ENCODE results near the gene ALK. TPM values are rescaled to one million over a fixed set of nuclear protein-coding genes. Genes with fewer than 3 reads are reported as not detected.

ALK gene
- polyA plus RNA-seq, 2 donors: 0.04 to 0.05 TPM

DNA sequence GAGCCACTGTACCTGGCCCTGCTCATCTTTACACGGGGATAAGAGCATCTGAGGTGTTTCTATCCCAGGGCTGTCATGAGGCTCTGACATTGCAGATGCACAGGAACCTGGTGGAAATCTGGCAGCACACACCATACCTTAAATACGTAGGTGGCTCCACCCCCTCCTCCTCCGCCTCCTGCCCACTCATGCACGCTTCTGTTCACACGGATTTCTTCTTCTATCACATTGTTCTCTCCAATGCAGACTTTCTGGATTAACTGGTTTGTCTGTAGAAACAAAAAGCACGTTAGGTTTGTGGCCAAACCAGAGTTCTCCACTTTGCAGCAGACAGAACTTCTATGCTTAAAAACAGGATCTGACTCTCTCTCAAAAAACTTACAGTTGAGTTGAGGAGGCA is 688.0 kb downstream of the ALK start:
- 40 to 51% methylated on average over 6 of the region's 6 CpGs for WGBS, 2 donors
- no peaks in the 10 kb centered on the region for H3K9me3 ChIP-seq (ENCODE audit: control insufficient read depth in 2 of 2, insufficient read depth in 1 of 2, low read depth in 1 of 2, low read length in 1 of 2)
- peak overlapping the region in 1 of 2 donors; percentile 45 for H3K27ac ChIP-seq (ENCODE audit: low read depth in 2 of 2, low read length in 1 of 2)
- no peaks in the 10 kb centered on the region for H3K36me3 ChIP-seq (ENCODE audit: control insufficient read depth in 2 of 2, insufficient read depth in 2 of 2, low read length in 1 of 2)
- no peak overlapping the region for H3K4me3 ChIP-seq (ENCODE audit: low read depth in 1 of 2, low read length in 2 of 2)
- peaks cover 0 to 6% of the 10 kb centered on the region in 2 donors for H3K4me1 ChIP-seq (ENCODE audit: control insufficient read depth in 2 of 2, insufficient read depth in 2 of 2, low read length in 1 of 2)
- H3K27me3 ChIP-seq (ENCODE audit: control insufficient read depth in 1 of 2, insufficient read depth in 2 of 2, low read length in 2 of 2): no peaks in the 10 kb centered on the region

DNA sequence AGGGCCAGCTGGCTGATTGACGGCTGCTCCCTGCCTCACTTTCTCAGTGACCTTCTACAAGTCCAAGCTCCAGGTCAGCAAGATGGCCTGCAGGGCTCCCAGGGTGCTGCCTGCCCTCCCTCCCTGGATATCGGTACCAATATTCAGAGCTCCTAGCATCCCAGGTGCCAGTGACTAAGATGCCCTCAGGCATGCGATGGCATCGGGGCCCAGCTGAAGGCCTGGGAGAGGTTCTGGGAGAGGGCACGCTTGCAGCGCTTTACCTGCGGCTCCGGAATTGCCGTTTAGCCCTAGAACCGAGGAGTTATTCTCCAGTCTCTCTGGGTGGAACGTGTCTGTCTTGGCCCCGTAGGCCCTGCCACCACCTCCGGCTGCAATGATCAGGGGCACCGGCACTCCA is 689.3 kb downstream of the ALK start:
- Histone ChIP-seq H3K9me3 (ENCODE audit: control insufficient read depth in 2 of 2, insufficient read depth in 1 of 2, low read depth in 1 of 2, low read length in 1 of 2) (no peaks in the 10 kb centered on the region), H3K27me3 (ENCODE audit: control insufficient read depth in 1 of 2, insufficient read depth in 2 of 2, low read length in 2 of 2) (no peaks in the 10 kb centered on the region), H3K4me1 (ENCODE audit: control insufficient read depth in 2 of 2, insufficient read depth in 2 of 2, low read length in 1 of 2) (peaks cover 0 to 6% of the 10 kb centered on the region in 2 donors), H3K27ac (ENCODE audit: low read depth in 2 of 2, low read length in 1 of 2) (no peak overlapping the region), H3K4me3 (ENCODE audit: low read depth in 1 of 2, low read length in 2 of 2) (no peak overlapping the region), H3K36me3 (ENCODE audit: control insufficient read depth in 2 of 2, insufficient read depth in 2 of 2, low read length in 1 of 2) (no peaks in the 10 kb centered on the region)
- WGBS, 2 donors: 84 to 85% methylated on average over 14 of the region's 14 CpGs

DNA sequence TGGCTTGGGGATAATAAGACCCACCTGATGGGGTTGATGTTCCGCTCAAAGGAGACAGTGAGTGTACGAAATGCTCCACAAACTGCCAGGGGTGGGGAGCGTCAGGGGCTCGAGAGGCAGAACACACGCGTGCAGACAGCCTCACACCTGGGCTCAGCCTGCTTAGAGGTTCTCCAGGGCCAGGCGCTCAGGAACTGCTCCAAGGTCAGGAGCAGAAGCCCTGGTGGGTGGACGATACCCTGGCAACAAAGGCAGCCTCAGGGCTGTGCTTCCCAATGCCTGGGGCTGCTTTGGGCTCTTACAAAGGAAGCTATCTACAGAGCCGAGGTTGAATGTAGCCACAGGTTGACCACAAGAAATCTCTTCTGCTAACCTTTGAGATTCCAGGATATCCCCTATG is 691.7 kb downstream of the ALK start:
- whole genome bisulfite sequencing, 2 donors: 85 to 88% methylated on average over 9 of the region's 9 CpGs
- peaks cover 0 to 6% of the 10 kb centered on the region in 2 donors for H3K4me1 ChIP-seq (ENCODE audit: control insufficient read depth in 2 of 2, insufficient read depth in 2 of 2, low read length in 1 of 2)
- H3K4me3 ChIP-seq (ENCODE audit: low read depth in 1 of 2, low read length in 2 of 2): no peak overlapping the region
- no peaks in the 10 kb centered on the region for H3K9me3 ChIP-seq (ENCODE audit: control insufficient read depth in 2 of 2, insufficient read depth in 1 of 2, low read depth in 1 of 2, low read length in 1 of 2)
- H3K36me3 ChIP-seq (ENCODE audit: control insufficient read depth in 2 of 2, insufficient read depth in 2 of 2, low read length in 1 of 2): no peaks in the 10 kb centered on the region
- no peak overlapping the region for H3K27ac ChIP-seq (ENCODE audit: low read depth in 2 of 2, low read length in 1 of 2)
- no peaks in the 10 kb centered on the region for H3K27me3 ChIP-seq (ENCODE audit: control insufficient read depth in 1 of 2, insufficient read depth in 2 of 2, low read length in 2 of 2)

DNA sequence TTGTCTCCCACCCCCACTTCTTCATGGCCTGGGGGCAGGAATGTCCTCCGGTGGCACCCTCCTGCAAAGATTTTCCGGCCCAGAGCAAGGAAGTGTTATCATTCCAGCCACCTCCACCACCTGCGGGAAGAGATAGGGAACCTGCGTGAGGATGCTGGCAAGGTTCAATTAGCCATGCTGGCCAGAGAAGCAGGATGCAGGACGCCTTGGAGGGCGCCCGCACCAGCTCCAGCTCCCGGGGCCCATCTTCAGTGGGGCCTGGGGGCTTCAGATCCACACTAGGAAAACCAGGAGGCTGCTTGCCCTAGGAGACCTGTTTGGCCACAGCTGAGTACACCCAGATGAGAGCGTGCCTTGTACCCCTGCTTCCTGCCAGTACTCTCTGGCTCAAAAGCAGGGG is 692.4 kb downstream of the ALK start:
- no peak overlapping the region for H3K4me3 ChIP-seq (ENCODE audit: low read depth in 1 of 2, low read length in 2 of 2)
- H3K9me3 ChIP-seq (ENCODE audit: control insufficient read depth in 2 of 2, insufficient read depth in 1 of 2, low read depth in 1 of 2, low read length in 1 of 2): no peaks in the 10 kb centered on the region
- H3K4me1 ChIP-seq (ENCODE audit: control insufficient read depth in 2 of 2, insufficient read depth in 2 of 2, low read length in 1 of 2): peaks cover 0 to 1% of the 10 kb centered on the region in 2 donors
- H3K27me3 ChIP-seq (ENCODE audit: control insufficient read depth in 1 of 2, insufficient read depth in 2 of 2, low read length in 2 of 2): no peaks in the 10 kb centered on the region
- H3K27ac ChIP-seq (ENCODE audit: low read depth in 2 of 2, low read length in 1 of 2): no peak overlapping the region
- H3K36me3 ChIP-seq (ENCODE audit: control insufficient read depth in 2 of 2, insufficient read depth in 2 of 2, low read length in 1 of 2): no peaks in the 10 kb centered on the region
- WGBS, 2 donors: 69 to 71% methylated on average over 9 of the region's 9 CpGs

DNA sequence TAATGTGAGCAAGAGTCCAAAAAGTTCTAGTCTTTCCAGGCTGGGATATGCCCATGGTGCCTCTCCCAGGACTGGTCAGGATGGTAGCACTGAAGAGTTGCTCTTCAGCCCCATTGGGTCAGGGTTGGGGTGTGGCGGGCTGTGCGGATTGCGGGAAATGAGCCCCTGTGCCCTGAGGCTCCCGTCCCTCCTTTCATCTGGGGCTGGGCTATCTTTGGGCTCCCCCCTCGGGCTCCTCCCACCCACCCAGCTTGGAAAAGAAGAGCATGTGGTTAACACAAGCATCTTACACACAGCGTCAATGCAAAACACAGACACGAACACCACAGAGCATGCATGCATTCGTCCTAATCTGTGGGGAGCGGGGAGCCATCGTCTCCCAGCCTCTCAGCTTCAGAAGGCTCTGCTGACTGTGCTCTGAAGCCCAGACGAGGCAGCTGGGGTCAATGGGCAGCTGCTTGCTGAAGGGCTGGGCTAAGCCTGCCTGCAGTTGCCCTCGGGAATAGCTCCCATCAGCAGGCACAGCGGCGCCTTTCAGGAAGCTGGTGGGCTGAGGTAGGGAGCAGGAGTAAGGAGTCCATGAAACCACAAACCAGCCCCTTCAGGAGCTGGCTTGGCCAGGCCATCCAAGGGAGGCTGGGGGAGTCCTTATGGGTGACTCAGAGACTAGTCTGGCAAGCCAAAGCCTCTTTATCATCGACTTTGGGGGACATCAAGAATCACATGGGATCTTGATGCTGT is 693.3 kb downstream of the ALK start:
- Histone ChIP-seq H3K27me3 (ENCODE audit: control insufficient read depth in 1 of 2, insufficient read depth in 2 of 2, low read length in 2 of 2) (no peaks in the 10 kb centered on the region), H3K36me3 (ENCODE audit: control insufficient read depth in 2 of 2, insufficient read depth in 2 of 2, low read length in 1 of 2) (no peaks in the 10 kb centered on the region)
- WGBS, 2 donors: 54 to 59% methylated on average over 15 of the region's 15 CpGs

DNA sequence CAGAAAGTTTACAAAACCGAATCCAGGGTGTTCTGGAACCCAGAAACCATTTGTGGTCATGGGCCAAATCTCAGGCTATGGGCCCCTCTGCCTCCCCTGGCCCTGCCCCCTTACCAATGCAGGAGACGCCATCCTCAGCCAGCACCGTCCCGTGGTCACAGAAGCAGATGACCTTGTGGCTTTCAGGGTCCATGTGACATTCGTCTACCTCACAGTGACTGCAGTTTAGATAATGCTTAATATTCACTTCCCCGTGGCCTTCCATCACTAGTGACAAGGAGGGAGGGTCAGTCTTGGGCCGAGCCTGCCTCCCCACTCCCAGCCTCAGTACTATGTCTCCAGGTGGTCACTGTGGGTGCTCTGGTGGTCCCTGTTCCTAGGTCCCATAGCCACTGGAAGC is 694.6 kb downstream of the ALK start:
- Histone ChIP-seq H3K36me3 (ENCODE audit: control insufficient read depth in 2 of 2, insufficient read depth in 2 of 2, low read length in 1 of 2) (no peaks in the 10 kb centered on the region), H3K4me1 (ENCODE audit: control insufficient read depth in 2 of 2, insufficient read depth in 2 of 2, low read length in 1 of 2) (peaks cover 0 to 2% of the 10 kb centered on the region in 2 donors), H3K4me3 (ENCODE audit: low read depth in 1 of 2, low read length in 2 of 2) (no peak overlapping the region), H3K9me3 (ENCODE audit: control insufficient read depth in 2 of 2, insufficient read depth in 1 of 2, low read depth in 1 of 2, low read length in 1 of 2) (peaks cover 0 to 3% of the 10 kb centered on the region in 2 donors), H3K27me3 (ENCODE audit: control insufficient read depth in 1 of 2, insufficient read depth in 2 of 2, low read length in 2 of 2) (no peaks in the 10 kb centered on the region), H3K27ac (ENCODE audit: low read depth in 2 of 2, low read length in 1 of 2) (no peak overlapping the region)
- WGBS, 2 donors: 62 to 64% methylated on average over 7 of the region's 7 CpGs

More for the DNA sequence above, 693.3 kb downstream of the ALK start:
- Histone ChIP-seq H3K27ac (ENCODE audit: low read depth in 2 of 2, low read length in 1 of 2) (no peak overlapping the region), H3K9me3 (ENCODE audit: control insufficient read depth in 2 of 2, insufficient read depth in 1 of 2, low read depth in 1 of 2, low read length in 1 of 2) (peaks cover 0 to 3% of the 10 kb centered on the region in 2 donors), H3K4me3 (ENCODE audit: low read depth in 1 of 2, low read length in 2 of 2) (no peak overlapping the region), H3K4me1 (ENCODE audit: control insufficient read depth in 2 of 2, insufficient read depth in 2 of 2, low read length in 1 of 2) (peaks cover 0 to 2% of the 10 kb centered on the region in 2 donors)

DNA sequence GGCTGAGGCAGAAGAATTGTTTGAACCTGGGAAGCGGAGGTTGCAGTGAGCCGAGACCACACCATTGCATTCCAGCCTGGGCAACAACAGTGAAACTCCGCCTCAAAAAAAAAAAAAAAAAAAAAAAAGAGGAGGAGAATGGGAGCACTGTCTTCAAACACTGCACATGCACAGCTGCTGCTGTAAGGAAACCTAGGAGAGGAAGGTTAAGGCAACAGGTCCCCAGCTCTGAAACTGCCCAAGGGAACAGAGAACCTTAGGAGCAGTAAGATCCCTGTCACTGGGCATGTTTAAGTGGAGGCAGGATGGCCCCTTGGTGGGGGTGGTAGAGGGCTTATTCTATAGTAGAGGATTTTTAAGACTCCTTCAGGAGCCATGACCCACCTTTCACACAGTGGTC is 695.0 kb downstream of the ALK start:
- no peak overlapping the region for H3K27ac ChIP-seq (ENCODE audit: low read depth in 2 of 2, low read length in 1 of 2)
- H3K27me3 ChIP-seq (ENCODE audit: control insufficient read depth in 1 of 2, insufficient read depth in 2 of 2, low read length in 2 of 2): no peaks in the 10 kb centered on the region
- H3K4me3 ChIP-seq (ENCODE audit: low read depth in 1 of 2, low read length in 2 of 2): no peak overlapping the region
- H3K36me3 ChIP-seq (ENCODE audit: control insufficient read depth in 2 of 2, insufficient read depth in 2 of 2, low read length in 1 of 2): no peaks in the 10 kb centered on the region
- H3K4me1 ChIP-seq (ENCODE audit: control insufficient read depth in 2 of 2, insufficient read depth in 2 of 2, low read length in 1 of 2): peaks cover 0 to 2% of the 10 kb centered on the region in 2 donors
- peaks cover 0 to 3% of the 10 kb centered on the region in 2 donors for H3K9me3 ChIP-seq (ENCODE audit: control insufficient read depth in 2 of 2, insufficient read depth in 1 of 2, low read depth in 1 of 2, low read length in 1 of 2)
- WGBS, 2 donors: 83 to 88% methylated on average over 3 of the region's 3 CpGs

DNA sequence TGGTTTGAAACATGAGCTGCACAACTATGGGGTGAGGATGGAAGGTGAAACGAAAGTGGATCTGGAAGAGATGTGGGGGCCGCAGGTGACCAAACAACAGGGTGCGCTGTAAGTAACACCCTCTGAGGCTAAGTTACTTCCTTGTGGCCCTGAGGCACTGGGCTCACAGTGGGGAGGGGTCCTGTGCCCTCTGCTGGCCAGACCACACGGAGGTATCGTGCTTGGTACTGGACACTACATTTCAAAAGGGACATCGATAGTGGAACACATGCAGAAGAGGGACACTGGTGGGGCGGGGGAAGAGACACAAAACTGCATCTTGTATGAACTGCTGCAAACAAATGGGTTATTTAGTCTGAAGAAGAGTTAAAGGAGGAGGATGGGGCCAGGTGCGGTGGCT is 695.6 kb downstream of the ALK start:
- Histone ChIP-seq H3K4me3 (ENCODE audit: low read depth in 1 of 2, low read length in 2 of 2) (no peak overlapping the region), H3K27ac (ENCODE audit: low read depth in 2 of 2, low read length in 1 of 2) (no peak overlapping the region), H3K36me3 (ENCODE audit: control insufficient read depth in 2 of 2, insufficient read depth in 2 of 2, low read length in 1 of 2) (no peaks in the 10 kb centered on the region), H3K27me3 (ENCODE audit: control insufficient read depth in 1 of 2, insufficient read depth in 2 of 2, low read length in 2 of 2) (no peaks in the 10 kb centered on the region), H3K4me1 (ENCODE audit: control insufficient read depth in 2 of 2, insufficient read depth in 2 of 2, low read length in 1 of 2) (peaks cover 0 to 2% of the 10 kb centered on the region in 2 donors), H3K9me3 (ENCODE audit: control insufficient read depth in 2 of 2, insufficient read depth in 1 of 2, low read depth in 1 of 2, low read length in 1 of 2) (peaks cover 0 to 3% of the 10 kb centered on the region in 2 donors)
- WGBS, 2 donors: 72 to 85% methylated on average over 8 of the region's 8 CpGs

DNA sequence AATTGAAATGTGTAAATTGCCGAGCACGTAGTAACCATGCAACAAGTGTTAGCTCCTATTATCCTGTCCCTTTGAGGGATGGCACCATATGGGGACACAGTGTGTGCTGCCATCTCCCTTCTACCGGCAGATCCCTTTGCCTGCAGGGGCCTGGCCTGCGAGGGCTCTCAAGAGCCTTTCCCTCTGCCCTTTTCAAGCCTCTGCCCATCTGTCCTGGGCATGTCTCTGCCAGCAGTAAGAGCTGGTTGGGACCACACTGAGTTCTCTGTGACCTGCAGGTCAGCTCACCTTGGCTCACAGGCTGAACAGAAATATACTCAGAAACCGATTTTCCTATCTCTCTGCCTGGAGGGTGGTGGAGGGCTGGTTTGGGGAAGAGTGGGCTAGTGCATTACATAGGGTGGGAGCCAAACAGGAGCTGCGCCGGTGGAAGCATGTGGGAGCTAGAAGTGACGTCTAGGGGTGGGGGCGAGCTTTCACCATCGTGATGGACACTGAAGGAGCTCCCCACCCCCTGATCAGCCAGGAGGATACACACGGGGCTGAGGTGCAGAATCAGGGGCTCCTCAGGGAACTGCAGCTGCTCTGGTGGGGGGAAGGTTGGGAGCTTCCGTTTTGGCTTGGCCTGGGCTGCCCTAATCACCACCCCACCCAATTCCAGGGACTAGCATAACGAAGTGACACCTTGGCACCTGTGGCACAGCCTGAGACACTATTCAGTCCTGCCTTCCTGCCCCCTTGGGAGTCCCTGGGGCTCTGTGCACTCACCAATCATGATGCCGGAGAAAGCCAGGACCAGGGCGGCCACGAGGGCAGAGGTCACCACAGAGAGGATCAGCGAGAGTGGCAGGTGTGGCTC is 696.5 kb downstream of the ALK start:
- Histone ChIP-seq H3K9me3 (ENCODE audit: control insufficient read depth in 2 of 2, insufficient read depth in 1 of 2, low read depth in 1 of 2, low read length in 1 of 2) (peaks cover 0 to 3% of the 10 kb centered on the region in 2 donors), H3K4me1 (ENCODE audit: control insufficient read depth in 2 of 2, insufficient read depth in 2 of 2, low read length in 1 of 2) (peaks cover 0 to 2% of the 10 kb centered on the region in 2 donors), H3K4me3 (ENCODE audit: low read depth in 1 of 2, low read length in 2 of 2) (no peak overlapping the region), H3K27me3 (ENCODE audit: control insufficient read depth in 1 of 2, insufficient read depth in 2 of 2, low read length in 2 of 2) (no peaks in the 10 kb centered on the region), H3K36me3 (ENCODE audit: control insufficient read depth in 2 of 2, insufficient read depth in 2 of 2, low read length in 1 of 2) (no peaks in the 10 kb centered on the region), H3K27ac (ENCODE audit: low read depth in 2 of 2, low read length in 1 of 2) (no peak overlapping the region)
- 75 to 79% methylated on average over 17 of the region's 17 CpGs for WGBS, 2 donors

Measured in esophagus (tissue), 2 donors.